NCI-H146 treated with DMSO at 0.1 percent for 48 hours (cell line): ENCODE measurements around the gene MPHOSPH9.

Experiments
- DNase-seq: peaks from one replicate; lab custom pipeline; 2025; ENCODE audit not compliant: unreplicated experiment; lab: John Stamatoyannopoulos, UW

Gene MPHOSPH9

DNA sequence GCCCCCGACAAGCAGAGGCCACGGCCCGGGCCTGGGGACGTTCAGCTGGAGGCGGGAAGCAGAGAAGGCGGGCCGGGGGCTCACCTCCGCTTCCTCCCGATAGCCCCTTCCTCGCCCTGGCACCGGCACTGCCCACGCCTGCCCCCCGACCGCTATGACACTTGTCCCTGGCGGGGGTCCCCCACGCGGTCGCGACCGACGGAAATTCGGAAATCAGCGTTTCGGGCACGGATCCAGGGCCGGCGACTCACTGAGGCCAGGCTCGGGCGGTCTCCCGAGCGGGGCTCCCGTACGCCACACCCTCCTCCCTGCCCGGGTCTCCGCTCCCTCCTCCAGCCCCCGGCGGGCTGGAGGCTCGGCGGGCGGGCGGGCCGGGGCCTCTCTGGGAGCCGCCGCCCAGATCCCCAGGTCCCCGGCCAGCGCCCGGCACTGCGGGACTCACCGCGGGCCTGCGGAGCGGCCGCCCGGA is 82.6 kb downstream of the MPHOSPH9 start:
- DNase-seq = no peak

DNA sequence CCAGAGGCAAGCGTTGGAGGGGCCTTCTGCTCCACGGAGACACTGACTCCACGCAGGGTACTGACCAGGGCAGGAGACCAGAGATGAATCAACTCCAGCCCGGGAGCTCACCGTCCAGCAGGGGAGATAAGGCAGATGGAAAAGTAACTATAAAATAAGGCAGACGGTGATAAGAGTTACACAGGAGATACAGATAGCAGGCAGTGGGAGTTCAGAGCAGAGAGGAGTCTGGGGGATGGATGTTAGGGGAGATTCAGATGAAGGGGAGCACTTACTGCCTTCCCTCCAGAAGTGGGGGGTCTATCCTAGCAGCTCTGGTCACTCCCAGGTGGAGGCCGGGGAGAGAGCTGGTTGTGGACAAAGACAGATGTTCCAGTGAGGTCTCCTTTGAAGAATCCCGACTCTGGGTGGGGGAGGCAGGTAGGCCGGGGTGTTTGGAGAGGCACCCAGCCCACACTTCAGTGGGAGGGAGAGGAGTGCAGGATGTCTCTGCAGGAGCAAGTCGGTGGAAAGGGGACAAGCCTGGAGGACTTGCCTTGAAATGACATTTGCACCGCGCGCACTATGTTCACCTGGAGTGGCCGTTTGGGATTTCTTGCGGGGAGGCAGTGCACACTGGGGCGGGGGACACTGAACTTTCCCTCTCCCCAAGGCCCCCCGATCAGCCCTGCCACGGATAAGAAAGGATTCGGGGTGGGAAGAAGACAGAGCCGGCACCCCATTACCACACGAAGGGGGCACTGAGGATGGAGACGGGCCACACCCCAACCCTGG is 83.3 kb downstream of the MPHOSPH9 start:
- DNase-seq = no peak

DNA sequence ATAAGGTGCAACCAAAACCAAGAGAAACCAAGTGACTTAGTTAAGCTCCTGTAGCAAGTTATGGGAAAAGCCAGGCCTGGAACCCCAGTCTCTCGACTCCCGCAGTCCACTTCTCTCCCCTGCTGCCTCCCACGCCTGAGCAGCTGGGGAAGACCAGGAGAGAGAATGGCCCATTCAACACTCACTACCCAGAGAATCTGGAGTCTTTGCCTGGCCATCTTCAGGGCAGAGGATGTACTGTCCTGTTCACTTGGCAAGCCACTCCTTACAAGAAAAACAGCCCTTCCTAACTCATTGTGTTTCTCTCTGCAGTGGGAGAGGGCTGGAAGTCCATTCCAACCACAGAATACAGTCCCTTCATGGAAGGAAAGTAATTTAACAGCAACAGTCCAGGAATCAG is 83.9 kb downstream of the MPHOSPH9 start:
- DNase-seq = no peak

DNA sequence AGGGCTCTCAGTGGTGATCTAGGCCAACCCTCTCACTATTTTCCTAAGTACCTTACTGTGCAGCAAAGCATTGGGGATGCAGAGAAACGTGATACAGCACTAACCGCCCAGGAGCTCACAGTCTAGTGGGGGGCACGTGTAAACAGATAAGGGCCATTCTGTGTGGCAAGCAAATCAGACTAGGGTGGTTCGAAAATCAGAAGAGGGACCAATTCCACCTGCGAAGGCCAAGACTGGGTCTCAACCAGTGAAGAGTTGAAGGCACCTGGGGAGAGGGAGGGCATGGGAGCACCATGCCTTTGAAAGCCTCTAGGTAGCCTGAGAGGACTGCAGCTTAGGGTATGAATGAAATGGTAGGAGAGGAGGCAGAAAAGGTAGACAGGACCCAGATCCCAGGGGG is 84.3 kb downstream of the MPHOSPH9 start:
- DNase-seq = no peak

DNA sequence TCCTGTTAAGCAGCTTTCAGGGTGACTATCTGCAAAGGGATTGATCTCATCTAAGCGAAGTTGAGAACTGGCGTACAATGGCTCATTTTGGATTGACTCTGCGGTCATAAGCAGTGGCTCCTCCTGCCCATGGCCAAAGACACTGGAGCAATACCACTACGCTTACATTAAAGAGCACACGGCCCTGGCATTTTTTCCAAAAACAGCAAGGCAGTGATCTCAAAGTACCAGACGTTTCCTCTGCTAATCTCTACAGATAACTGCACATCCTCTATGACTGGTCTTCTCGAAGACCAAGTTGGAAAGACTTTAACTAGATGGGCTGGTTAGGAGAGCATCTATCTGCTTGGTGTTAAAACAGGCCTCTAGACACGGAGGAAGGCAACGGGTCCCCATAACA is 84.7 kb downstream of the MPHOSPH9 start:
- no peak for DNase-seq

DNA sequence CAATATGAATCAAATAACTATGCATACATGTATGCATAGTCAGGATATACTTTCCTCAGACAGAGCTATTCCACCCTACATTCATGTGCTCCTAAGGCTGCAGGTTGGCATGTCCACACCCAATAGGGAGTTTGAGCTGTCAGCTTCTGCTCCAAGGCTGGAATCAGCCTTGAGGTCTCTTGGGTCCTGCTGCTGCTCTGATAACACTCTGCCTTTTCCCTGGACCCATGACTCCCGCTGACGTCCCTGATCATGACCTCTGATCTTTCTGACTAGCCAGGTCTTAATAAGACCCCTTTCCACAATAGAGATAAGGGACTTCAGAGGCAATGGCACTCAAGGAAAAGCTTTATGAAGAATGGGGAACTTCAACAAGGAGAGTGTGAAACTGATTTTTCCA is 87.7 kb downstream of the MPHOSPH9 start:
- DNase-seq = no peak

DNA sequence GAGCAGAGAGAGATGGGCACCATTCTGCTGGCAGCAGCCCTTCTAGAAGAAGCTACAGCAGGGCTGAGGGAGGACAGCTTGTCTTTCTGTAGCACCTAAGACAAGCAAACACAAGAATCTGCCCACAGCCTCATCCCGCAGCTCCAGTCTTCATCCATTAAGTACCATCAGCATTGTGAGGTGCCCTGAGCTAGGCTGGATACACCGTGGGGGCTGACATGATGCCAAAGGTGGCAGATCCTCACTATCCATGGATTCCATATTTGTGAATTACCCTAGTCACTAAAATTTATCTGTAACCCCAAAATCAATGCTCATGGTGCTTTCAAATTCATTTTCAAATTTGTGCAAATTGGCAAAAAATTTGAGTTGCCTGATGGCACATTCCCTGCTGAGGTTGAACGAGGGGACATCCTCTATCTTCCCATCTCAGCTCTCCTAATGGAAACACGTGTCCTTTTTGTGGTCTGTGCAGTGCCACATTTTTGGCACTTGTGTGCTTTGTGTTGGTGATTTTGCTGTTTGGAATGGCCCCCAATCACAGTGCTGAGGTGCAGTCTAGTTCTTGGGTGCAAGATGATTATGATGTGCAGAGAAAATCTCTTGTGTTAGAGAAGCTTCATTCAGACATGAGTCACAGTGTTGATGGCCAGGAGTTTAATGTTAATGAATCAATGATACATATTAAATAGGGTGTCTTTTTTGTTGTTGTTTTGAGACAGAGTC is 89.0 kb downstream of the MPHOSPH9 start:
- DNase-seq = no peak

DNA sequence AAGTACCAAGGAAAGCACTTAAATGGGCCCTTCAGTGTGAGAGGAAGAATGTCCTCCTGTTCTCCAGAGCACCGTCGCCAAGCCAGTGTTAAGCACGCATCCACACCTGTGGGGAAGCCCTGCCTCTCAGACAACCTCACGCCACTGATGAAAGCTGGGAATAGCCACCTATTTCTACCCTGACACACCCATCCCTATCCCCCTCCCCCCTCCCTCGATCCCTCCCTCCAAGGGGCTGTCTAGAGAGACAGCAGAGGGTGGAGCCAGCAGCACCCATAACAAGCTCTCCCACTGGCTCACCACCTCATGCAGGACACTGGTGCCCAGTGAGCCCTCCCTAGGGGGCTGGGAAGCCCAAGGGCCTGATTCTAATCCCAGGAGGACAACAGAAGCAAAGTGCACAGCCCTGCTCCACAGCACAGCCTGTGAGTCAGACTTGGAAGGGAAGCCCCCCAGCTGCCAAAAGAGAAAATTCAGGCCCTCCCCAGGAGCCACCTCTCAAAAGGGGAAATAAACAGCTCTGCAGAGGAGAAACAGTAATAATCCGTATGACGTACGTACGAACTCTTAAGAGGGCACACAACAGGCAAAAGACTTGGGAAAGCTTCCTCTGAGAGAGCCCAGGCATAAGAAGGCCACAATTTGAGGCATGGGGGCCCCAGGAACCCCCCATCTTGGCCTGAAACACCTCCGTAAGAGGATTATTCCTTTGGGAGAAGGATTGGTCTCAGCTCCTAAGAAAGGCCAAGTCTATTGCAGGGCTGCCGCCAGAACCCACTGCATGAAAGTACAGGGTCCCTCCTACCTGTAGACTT is 89.8 kb downstream of the MPHOSPH9 start:
- no peak for DNase-seq

DNA sequence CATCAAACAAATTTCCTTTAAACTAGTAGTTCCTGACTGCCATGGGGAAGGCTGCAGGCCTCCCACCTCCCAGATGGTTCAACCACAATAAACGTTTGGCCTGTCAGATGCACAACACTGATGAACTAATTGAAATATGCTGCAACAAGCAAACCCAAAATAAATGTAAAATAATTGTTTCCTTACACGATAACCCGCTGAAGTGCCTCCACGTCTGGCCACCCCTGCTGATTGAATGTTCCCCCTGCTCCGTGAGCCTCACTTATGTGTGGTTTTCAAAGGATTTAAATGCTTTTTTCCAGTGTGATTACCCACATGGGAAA is 90.5 kb downstream of the MPHOSPH9 start:
- no peak for DNase-seq

DNA sequence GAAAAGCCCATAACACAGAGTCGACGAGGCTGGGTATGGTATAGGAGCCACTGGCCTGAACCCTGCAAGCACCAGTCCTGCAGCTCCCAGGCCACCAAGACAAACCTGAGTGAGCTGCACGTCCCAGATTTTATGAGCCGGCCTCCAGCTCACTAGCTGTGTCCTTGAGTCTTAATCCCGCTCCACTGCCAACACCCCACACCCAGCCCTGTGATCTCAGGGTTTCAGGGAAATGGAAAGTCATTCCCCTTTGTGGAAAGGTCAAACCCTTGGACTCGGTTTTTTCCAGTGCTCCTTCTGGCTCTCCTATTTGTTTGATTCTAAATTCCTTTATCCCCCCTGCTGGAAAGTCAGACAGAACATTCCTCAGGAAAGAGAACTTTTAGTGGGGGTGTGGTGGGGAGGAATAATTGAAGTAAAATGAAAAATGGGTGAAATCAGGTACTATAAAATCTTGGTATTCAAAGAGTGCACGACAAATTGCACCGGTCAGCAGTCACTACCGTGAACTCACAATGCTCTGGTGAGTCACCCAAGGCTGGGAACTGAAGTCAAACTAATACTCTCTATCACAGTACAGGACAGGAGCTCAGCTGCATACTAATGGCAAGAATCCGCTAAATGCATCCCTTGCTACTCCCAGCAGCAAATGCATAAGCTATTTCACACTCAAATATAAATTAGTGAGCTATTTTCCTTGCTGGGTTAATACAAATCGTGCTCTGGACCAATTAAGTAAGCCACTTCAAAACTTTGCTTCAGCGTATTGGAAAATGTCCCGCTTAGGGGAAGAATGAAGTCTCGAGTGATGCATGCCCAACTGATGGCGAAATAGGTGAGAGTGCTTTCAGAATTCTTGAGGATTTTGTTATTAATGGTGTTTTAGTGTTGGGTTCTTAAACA is 91.1 kb downstream of the MPHOSPH9 start:
- DNase-seq = no peak

DNA sequence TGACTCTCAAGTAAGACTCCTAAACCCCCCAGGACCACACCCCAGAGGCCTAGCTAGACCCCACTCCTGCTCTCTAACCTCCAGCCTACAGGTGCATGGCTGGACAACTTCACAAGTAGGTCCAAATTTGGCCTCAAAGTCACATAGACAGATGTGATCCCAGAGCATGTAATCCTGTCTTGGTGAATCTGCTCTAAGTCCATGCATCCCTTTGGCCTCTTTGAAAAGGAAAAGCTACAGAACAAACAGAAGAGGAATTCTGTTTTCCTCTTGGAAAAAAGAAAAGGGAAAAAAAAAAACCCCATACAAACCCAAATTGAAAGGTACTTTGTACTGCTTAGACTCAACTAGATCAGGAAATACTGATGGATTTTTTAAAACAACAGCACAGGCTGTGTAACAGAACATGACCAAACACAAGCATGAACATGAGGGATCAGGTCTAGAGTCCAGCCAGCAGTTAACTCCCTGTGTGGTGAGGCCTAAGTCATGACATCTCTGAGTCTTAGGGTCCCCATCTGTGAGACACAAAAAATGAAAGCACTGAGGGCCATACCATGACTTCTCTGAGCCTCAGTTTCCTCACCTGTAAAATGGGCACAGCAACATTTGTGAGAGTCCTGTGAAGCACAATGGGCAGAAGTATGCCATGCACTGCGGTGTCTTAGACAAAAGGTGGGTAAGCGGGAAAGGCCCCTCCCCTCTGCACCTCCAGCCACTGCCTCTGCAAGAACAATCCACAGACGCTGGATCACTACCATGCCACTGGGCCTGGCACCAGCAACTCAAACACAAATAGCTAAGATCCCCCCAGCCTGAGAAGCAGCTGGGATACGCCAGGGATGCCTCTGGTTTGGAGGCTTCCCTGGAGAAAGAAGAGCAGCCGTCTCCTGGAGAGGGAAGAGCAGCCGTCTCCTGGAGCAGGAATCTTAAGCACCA is 92.0 kb downstream of the MPHOSPH9 start:
- no peak for DNase-seq

DNA sequence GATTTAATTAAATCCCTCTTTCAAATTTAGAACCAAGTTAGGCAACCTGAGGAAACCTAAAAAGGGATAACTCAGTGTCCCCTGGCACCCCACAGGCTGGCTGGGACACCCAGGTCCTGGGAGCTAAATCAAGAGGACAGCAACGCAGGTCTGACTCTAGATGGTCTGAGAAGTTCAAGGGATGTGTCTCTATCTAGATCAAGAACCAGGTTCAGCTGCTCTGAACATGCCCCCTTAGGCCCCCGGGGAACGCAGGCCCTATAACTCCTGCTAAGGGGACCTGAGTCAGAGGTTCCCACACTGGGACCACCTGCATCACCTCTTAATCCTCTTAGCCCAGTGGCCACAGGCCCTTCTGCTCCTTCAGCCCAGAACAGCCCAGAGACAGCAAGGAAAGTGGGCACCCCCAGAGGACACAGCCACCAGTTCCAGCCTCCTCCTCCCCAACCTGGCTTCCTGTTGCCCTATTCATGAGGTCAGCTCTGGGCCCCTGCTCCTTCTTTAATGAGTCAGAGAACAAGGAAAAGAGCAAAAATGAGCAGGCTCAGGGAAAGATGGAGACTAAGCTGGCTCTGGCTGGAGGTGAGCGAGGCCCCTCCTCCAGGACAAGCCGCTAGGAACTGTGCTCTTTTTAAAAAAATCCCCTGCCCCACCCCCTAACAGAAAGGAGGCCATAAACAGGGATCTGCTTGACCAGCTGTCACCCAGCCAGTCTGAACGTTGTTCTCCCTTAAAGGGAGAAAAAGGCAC is 92.8 kb downstream of the MPHOSPH9 start:
- DNase-seq = no peak

DNA sequence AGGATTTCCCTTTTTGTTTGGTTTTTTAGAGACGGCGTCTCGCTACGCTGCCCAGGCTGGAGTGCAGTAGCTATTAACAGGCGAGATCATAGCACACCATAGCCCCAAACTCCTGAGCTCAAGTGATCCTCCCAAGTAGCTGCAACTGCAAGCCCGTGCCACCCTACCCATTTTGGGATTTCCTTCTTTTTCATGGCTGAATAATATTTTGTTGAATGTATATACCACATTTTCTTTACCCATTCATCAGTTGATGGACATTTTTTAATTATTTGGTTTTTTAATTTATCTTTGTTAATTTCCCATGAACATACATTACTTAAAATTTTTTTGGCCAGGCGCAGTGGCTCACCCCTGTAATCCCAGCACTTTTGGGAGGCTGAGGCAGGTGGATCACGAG is 97.3 kb downstream of the MPHOSPH9 start:
- DNase-seq = no peak

DNA sequence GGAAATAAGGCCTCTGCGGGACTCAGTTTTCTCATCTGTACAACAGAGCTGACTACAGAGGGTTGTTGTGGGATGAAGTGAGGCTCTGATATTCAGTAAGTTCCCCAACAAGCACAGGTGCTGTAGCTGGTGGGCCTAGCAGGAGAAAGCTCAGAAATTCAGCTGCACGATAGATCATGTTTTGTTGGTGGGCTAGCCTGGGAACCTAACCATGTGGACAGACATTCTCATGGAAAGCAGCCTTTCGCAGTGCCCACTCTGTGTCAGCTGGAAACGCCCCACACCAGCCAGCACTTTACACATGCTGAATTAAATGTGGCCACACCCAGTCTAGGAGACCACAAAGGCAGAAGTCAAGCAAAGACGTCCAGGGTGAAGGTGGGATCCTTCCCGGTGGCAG is 98.1 kb downstream of the MPHOSPH9 start:
- DNase-seq = no peak

DNA sequence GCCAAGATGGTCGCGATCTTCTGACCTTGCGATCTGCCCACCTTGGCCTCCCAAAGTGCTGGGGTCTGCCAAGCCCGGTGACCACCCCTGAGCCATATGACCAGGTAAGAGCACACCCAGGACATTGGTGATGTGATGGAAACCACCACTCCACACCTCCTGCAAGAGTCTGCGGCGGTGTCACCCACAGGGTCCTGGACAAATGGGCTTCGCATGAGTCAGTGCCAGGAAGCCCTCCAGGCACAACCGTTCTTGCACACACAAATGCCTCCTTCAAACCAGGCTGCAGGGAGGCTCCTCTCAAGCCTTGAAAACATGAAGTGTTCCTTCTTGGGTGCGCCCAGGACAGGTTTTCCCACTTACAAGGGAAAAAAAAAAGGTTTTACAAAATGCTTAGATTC is 98.7 kb downstream of the MPHOSPH9 start:
- no peak for DNase-seq

DNA sequence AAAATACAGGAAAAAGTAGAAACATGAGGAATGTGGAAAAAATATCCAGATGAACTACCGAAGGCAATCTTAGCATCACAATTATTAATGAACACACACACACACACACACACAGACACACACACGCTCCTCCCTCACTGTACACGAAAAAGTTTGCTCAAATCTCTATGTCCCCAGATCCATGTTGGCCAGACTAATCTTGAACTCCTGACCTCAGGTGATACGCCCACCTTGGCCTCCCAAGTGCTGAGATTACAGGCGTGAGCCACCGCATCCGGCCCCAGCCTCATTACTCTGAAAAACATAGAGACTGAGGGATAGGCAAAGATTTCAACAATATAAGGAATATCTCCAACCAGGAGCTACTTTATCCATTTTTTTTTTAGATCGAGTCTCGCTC is 99.2 kb downstream of the MPHOSPH9 start:
- DNase-seq = no peak

DNA sequence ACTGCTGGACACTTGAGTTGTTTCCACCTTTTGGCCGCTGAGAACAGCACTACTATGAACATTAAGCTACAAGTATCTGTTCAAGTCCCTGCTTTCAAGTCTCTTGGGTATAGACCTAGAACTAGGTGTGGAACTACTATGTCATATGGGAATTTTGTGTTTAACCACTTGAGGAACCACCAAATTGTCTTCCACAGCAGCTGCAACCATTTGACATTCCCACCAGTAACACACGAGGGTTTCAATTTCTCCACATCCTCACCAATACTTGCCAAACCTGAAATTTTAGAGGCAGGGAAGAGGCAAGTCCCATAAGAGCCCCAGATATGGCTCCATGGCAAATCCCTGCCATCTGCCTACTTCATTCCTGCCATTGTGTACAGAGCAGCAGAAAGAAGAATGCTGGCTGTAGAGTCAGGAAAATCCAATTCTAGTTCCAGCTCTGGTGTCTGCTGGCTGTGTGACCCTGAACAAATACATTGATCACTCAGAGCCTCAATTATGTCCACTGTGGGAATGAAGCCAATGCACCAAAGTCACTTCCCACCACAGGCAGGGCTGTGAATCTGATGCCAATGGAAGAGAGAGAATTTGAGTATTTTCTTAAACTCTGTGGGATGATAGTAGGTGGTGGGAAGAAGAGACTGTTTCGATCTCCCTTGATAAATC is 99.9 kb downstream of the MPHOSPH9 start:
- DNase-seq = no peak

DNA sequence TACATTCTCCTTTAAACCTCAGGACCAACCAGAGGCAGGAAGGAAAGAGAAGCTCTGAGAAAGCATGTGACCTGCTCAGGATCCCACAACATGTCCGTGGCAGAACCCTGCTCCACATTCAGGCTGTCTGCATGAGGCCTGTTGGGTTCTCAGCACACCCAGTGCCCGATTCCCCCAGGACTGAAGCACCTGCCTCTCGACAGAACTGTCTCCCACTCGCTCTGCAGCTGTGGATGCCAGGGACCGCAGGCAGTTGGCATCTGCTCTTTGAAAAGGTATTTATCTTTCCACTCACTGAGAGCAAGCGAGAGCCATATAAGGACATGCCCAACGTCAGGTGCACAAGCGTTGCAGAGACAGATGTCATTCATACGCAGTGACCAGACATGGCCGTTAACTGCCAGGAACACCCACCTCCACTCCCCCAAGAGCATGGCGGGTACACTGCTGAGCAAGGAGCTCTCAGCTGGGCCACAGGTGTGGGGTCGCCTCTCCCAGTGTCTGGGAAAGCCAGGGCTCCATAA is 101.0 kb downstream of the MPHOSPH9 start:
- DNase-seq = peak; percentile 95
